SW480 (cell line): ENCODE results near the gene GOT1.
A peak's percentile ranks its signal among the peaks of the same experiment; 100 is the strongest.

Experiments
- DNase-seq: peaks from one replicate; pipeline ENCODE4 v3.0.0-alpha.2; 2016; ENCODE audit warnings: low spot score

Gene GOT1

GRCh38 chr10:99433378-99434020 is 3.1 kb upstream of the GOT1 start:
- DNase-seq: peak; percentile 5

GRCh38 chr10:99432881-99433280 is 2.5 kb upstream of the GOT1 start:
- DNase-seq: no peak

- DNase-seq: no peak
These were observed 1.6 kb upstream of the GOT1 start for GRCh38 chr10:99432047-99432446.

GRCh38 chr10:99431190-99431760 is 851 bp upstream of the GOT1 start:
- peak; percentile 42 for DNase-seq

- DNase-seq: no peak
These were observed 341 bp downstream of the GOT1 start for GRCh38 chr10:99430116-99430450.

GRCh38 chr10:99429517-99430095 is 818 bp downstream of the GOT1 start:
- DNase-seq: no peak

- no peak for DNase-seq
These were observed 2.7 kb downstream of the GOT1 start for GRCh38 chr10:99427566-99428190.

GRCh38 chr10:99426689-99427088 is 3.7 kb downstream of the GOT1 start:
- no peak for DNase-seq

- DNase-seq: no peak
These were observed 5.2 kb downstream of the GOT1 start for GRCh38 chr10:99425204-99425603.

GRCh38 chr10:99424656-99425055 is 5.8 kb downstream of the GOT1 start:
- no peak for DNase-seq

- no peak for DNase-seq
These were observed 7.8 kb downstream of the GOT1 start for GRCh38 chr10:99422529-99423096.

GRCh38 chr10:99421233-99421739 is 9.1 kb downstream of the GOT1 start:
- DNase-seq: no peak

GRCh38 chr10:99419688-99420087 is 10.7 kb downstream of the GOT1 start:
- DNase-seq: no peak

GRCh38 chr10:99418910-99419624 is 11.4 kb downstream of the GOT1 start:
- DNase-seq: no peak

GRCh38 chr10:99412099-99412498 is 18.3 kb downstream of the GOT1 start:
- DNase-seq: no peak

- no peak for DNase-seq
These were observed 18.9 kb downstream of the GOT1 start for GRCh38 chr10:99411546-99411945.

- DNase-seq: no peak
These were observed 19.5 kb downstream of the GOT1 start for GRCh38 chr10:99410876-99411275.

- no peak for DNase-seq
These were observed 20.3 kb downstream of the GOT1 start for GRCh38 chr10:99410146-99410545.

- DNase-seq: no peak
These were observed 24.3 kb downstream of the GOT1 start for GRCh38 chr10:99406149-99406548.

- DNase-seq: no peak
These were observed 26.8 kb downstream of the GOT1 start for GRCh38 chr10:99403674-99404073.

GRCh38 chr10:99399664-99400063 is 30.8 kb downstream of the GOT1 start:
- DNase-seq: no peak

GRCh38 chr10:99396471-99396870 is 34.0 kb downstream of the GOT1 start:
- peak; percentile 23 for DNase-seq
